ENCODE results near the gene TEX22. TPM values are rescaled to one million over a fixed set of nuclear protein-coding genes. Genes with fewer than 3 reads are reported as not detected.
A peak's percentile ranks its signal among the peaks of the same experiment; 100 is the strongest.
"Not testable (repeated sequence)": the region's sequence is repeated elsewhere in the genome, so short reads cannot be mapped to it uniquely, and the experiment has no call there.

TEX22 gene
- total and polyA plus RNA-seq, 2 donors from 2014 or later, result 1.5 to 3.3 TPM

DNA sequence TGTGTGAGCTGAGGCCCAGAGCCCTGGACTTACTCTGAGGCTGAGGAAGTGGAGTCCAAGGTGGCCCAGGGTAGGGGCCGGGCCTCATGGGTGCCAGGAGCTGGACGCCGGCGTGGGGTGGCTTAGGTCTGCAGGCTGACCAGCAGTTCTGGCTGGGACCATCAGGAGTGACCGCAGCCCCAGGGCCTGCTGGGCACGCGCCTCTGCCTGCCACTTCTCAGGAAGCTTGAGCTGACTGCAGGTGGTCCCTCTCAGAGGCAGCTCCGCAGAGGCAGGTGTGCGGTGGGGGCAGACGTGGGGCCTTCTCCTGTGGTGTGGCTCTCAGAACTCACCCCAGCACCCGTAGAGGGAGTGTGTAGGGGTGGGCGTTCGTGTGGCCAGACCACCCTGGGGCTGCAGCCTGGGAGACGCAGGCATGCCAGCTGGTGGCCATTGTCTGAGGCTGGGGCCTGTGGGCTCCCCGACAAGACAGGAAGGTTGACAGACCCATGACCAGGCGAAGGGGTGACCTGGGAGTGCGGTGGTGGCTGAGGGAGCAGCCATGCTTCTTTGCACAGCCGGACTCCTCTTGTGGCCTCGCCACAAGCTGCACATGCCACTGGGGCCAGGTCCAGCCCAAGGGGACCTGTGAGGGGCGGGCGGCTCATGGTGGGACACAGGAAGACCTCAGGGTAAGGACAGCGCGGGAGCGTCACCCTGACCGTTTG lies 40.0 kb upstream of the TEX22 start:
- H3K27ac ChIP-seq (ENCODE audit: low read depth in 2 of 2, low read length in 2 of 2), result no peak overlapping the region
- FAIRE-seq, result no peak
- TF ChIP-seq, protein P1, sequence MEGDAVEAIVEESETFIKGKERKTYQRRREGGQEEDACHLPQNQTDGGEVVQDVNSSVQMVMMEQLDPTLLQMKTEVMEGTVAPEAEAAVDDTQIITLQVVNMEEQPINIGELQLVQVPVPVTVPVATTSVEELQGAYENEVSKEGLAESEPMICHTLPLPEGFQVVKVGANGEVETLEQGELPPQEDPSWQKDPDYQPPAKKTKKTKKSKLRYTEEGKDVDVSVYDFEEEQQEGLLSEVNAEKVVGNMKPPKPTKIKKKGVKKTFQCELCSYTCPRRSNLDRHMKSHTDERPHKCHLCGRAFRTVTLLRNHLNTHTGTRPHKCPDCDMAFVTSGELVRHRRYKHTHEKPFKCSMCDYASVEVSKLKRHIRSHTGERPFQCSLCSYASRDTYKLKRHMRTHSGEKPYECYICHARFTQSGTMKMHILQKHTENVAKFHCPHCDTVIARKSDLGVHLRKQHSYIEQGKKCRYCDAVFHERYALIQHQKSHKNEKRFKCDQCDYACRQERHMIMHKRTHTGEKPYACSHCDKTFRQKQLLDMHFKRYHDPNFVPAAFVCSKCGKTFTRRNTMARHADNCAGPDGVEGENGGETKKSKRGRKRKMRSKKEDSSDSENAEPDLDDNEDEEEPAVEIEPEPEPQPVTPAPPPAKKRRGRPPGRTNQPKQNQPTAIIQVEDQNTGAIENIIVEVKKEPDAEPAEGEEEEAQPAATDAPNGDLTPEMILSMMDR (IDR thresholded peaks at IDR 0.05; ENCODE audit: borderline replicate concordance, extremely low read depth, insufficient read depth), result no peak
- no peaks in the 10 kb centered on the region for H3K27me3 ChIP-seq (ENCODE audit: control insufficient read depth, insufficient read depth, low read length)
- peaks cover 0 to 5% (median 0%) of the 10 kb centered on the region in 3 donors for H3K36me3 ChIP-seq (ENCODE audit: control insufficient read depth in 2 of 3, insufficient read depth in 3 of 3, low read length in 3 of 3)
- H3K4me1 ChIP-seq (ENCODE audit: control insufficient read depth in 2 of 3, insufficient read depth in 2 of 3, low read depth in 1 of 3, low read length in 3 of 3), result no peaks in the 10 kb centered on the region
- intact Hi-C loops (cut with DNase I), result no loop called here
- no peak overlapping the region for H3K9ac ChIP-seq (ENCODE audit: low read length in 3 of 3)
- no peak for DNase-seq
- H3K4me3 ChIP-seq (ENCODE audit: low read length in 3 of 3), result no peak overlapping the region
- H3K9me3 ChIP-seq (ENCODE audit: control insufficient read depth in 2 of 3, insufficient read depth in 1 of 3, low read length in 3 of 3), result no peaks in the 10 kb centered on the region

DNA sequence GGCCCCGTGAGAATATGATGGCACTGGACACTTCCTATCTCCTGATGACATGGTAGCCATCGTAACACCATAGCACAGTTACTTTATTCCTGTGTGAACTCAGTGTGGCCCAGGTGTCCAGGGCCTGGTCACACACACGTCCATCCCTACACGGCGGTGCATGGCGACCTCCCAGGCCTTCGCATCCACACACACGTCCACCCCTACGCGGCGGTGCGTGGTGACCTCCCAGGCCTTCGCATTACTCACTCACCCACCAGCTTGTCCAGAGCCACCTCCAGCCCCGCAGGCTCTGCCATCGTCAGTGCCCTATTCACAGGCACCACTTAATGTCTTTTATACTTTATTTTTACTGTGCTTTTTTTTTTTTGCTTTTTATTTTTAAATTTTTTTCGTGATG lies 39.4 kb upstream of the TEX22 start:
- FAIRE-seq, result no peak
- Histone ChIP-seq H3K36me3 (ENCODE audit: control insufficient read depth in 2 of 3, insufficient read depth in 3 of 3, low read length in 3 of 3) (peaks cover 0 to 5% (median 0%) of the 10 kb centered on the region in 3 donors), H3K4me3 (ENCODE audit: low read length in 3 of 3) (no peak overlapping the region), H3K9me3 (ENCODE audit: control insufficient read depth in 2 of 3, insufficient read depth in 1 of 3, low read length in 3 of 3) (no peaks in the 10 kb centered on the region), H3K9ac (ENCODE audit: low read length in 3 of 3) (no peak overlapping the region), H3K27me3 (ENCODE audit: control insufficient read depth, insufficient read depth, low read length) (no peaks in the 10 kb centered on the region), H3K27ac (ENCODE audit: low read depth in 2 of 2, low read length in 2 of 2) (no peak overlapping the region), H3K4me1 (ENCODE audit: control insufficient read depth in 2 of 3, insufficient read depth in 2 of 3, low read depth in 1 of 3, low read length in 3 of 3) (no peaks in the 10 kb centered on the region)
- TF ChIP-seq, protein P1 (IDR thresholded peaks at IDR 0.05; ENCODE audit: borderline replicate concordance, extremely low read depth, insufficient read depth), result no peak
- DNase-seq, result no peak
- intact Hi-C loops (cut with DNase I), result no loop called here

DNA sequence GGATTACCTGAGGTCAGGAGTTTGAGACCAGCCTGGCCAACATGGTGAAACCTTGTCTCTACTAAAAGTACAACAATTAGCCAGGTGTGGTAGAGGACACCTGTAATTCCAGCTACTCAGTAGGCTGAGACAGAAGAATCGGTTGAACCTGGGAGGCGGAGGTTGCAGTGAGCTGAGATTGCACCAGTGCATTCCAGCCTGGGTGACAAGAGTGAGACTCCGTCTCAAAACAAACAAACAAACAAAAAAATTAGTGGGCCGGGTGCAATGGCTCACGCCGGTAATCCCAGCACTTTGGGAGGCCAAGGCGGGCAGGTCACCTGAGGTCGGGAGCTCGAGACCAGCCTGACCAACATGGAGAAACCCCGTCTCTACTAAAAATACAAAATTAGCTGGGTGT lies 36.9 kb upstream of the TEX22 start:
- FAIRE-seq; H3K27me3 ChIP-seq (ENCODE audit: control insufficient read depth, insufficient read depth, low read length); H3K4me3 ChIP-seq (ENCODE audit: low read length in 3 of 3); H3K27ac ChIP-seq (ENCODE audit: low read depth in 2 of 2, low read length in 2 of 2); H3K4me1 ChIP-seq (ENCODE audit: control insufficient read depth in 2 of 3, insufficient read depth in 2 of 3, low read depth in 1 of 3, low read length in 3 of 3); intact Hi-C loops (cut with DNase I); H3K9ac ChIP-seq (ENCODE audit: low read length in 3 of 3); H3K36me3 ChIP-seq (ENCODE audit: control insufficient read depth in 2 of 3, insufficient read depth in 3 of 3, low read length in 3 of 3); H3K9me3 ChIP-seq (ENCODE audit: control insufficient read depth in 2 of 3, insufficient read depth in 1 of 3, low read length in 3 of 3); DNase-seq: not testable (repeated sequence)

DNA sequence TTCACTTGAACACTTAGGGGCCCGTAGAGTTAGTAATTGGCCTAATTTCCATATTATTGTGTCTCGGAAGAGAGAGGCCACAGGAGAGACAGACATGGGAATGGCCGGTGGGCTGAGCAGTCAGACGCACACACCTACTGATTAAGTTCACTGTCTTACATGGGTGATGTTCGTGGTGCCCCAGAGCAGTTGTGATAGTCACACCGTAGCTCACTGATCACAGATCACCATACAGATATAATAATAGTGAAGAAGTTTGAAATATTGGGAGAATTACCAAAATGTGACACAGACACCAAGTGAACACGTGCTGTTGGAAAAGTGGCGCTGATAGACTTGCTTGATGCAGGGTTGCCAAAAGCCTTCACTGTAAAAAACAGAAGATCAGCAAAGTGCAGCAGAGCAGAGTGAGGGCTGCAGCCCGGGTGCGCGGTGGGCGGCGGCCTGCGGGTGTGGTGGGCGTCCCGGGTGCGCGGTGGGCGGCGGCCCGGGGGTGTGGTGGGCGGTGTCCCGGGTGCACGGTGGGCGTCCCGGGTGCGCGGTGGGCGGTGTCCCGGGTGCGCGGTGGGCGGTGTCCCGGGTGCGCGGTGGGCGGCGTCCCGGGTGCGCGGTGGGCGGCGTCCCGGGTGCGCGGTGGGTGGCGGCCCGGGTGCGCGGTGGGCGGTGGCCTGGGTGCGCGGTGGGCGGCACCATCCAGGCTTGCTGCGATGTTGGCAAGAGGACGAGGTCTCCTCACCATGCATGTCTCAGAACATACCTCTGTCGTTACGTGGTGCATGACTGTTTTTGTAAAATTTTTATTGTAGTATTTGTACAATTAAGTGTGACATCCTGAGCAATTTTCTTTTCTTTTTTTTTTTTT lies 34.3 kb upstream of the TEX22 start:
- no peak overlapping the region for H3K4me3 ChIP-seq (ENCODE audit: low read length in 3 of 3)
- no peak overlapping the region for H3K27ac ChIP-seq (ENCODE audit: low read depth in 2 of 2, low read length in 2 of 2)
- no peaks in the 10 kb centered on the region for H3K4me1 ChIP-seq (ENCODE audit: control insufficient read depth in 2 of 3, insufficient read depth in 2 of 3, low read depth in 1 of 3, low read length in 3 of 3)
- TF ChIP-seq, protein P1 (IDR thresholded peaks at IDR 0.05; ENCODE audit: borderline replicate concordance, extremely low read depth, insufficient read depth), result no peak
- intact Hi-C loops (cut with DNase I), result no loop called here
- H3K9me3 ChIP-seq (ENCODE audit: control insufficient read depth in 2 of 3, insufficient read depth in 1 of 3, low read length in 3 of 3), result no peaks in the 10 kb centered on the region
- H3K9ac ChIP-seq (ENCODE audit: low read length in 3 of 3), result no peak overlapping the region
- DNase-seq, result peak in 2 of 5 donors; percentile 29 to 37
- H3K36me3 ChIP-seq (ENCODE audit: control insufficient read depth in 2 of 3, insufficient read depth in 3 of 3, low read length in 3 of 3), result peaks cover 0 to 7% (median 0%) of the 10 kb centered on the region in 3 donors
- H3K27me3 ChIP-seq (ENCODE audit: control insufficient read depth, insufficient read depth, low read length), result no peaks in the 10 kb centered on the region
- no peak for FAIRE-seq
